K562 (cell line): ENCODE results near the gene CLEC3B. TPM values are rescaled to one million over a fixed set of nuclear protein-coding genes. Genes with fewer than 3 reads are reported as not detected.

Source experiments
- CREM ChIP-seq: IDR thresholded peaks from 2 replicates; pipeline ENCODE4 v1.6.1; 2014; ENCODE audit warnings: antibody characterized with exemption, low read depth
- GTF2B ChIP-seq: IDR thresholded peaks from 2 replicates; pipeline ENCODE4 v1.6.1; 2011; ENCODE audit not compliant: insufficient read length; ENCODE audit errors: extremely low read depth
- MNT ChIP-seq, 2 experiments: fragments of 450-650 bp; conservative IDR thresholded peaks; 2 replicates each; pipeline ENCODE4 v1.6.1; 2017; ENCODE audit warnings: mild to moderate bottlenecking in 2 of 2, moderate library complexity in 2 of 2
- SMARCA5 ChIP-seq: fragments of 450-650 bp; IDR thresholded peaks from 2 replicates; pipeline ENCODE4 v1.6.1; 2016
- ZFPM2 ChIP-seq: fragments of 250-450 bp; sonication (Bioruptor Pico); IDR thresholded peaks from 2 replicates; pipeline ENCODE4 v1.5.1; 2022; ENCODE audit warnings: mild to moderate bottlenecking
- ZNF140 ChIP-seq: fragments of 250-450 bp; sonication (Bioruptor Pico); IDR thresholded peaks from 2 replicates; pipeline ENCODE4 v1.8.0; 2021; ENCODE audit warnings: moderate library complexity, mild to moderate bottlenecking, inconsistent platforms
- polyA plus RNA-seq, 8 experiments: library from polyadenylated mRNA; depleted of rRNA in 4 of 8; stranded (reverse) in 5 of 8; unstranded in 3 of 8; fragments of >200 nt; fragmentation: Nextera tagmentation in 2 of 8; fragmentation: Illumina TruSeq in 1 of 8; extraction: Ambion mirVana in 2 of 8; extraction: Trizol in 1 of 8; gene quantifications; 2 replicates each; pipeline versions ENCODE4 v1.2.1 to v1.2.3, GENCODE V29; 2011 to 2014; ENCODE audit warnings: inconsistent platforms in 1 of 8, missing spikeins in 1 of 8
- total RNA-seq, 7 experiments: library from RNA; depleted of rRNA in 6 of 7; stranded (reverse); fragments of >200 nt in 6 of 7; fragmentation: Illumina TruSeq in 2 of 7; extraction: Trizol in 2 of 7; gene quantifications; 2 replicates each; pipeline versions ENCODE4 v1.2.1 to v1.2.3, GENCODE V29; 2011 to 2021; ENCODE audit warnings: low replicate concordance in 1 of 7
- TF ChIP-seq, protein P1 (sequence below): fragments of 250-450 bp; sonication (Bioruptor Pico); IDR thresholded peaks from 2 replicates; pipeline ENCODE4 v1.4.0; 2020; ENCODE audit warnings: mild to moderate bottlenecking, moderate library complexity
- TF ChIP-seq, protein P2 (sequence below): sonication (generic); formaldehyde crosslinking; IDR thresholded peaks from 2 replicates; pipeline ENCODE4 v1.4.0; 2020; ENCODE audit warnings: mild to moderate bottlenecking, missing genetic modification reagents
- TF ChIP-seq, protein P3 (sequence below): sonication (generic); formaldehyde crosslinking; IDR thresholded peaks from 2 replicates; pipeline ENCODE4 v1.8.0; 2023; ENCODE audit warnings: missing genetic modification reagents, mild to moderate bottlenecking, borderline replicate concordance

CLEC3B gene
- total and polyA plus RNA-seq, 9 of the 15 experiments (the other 6 are each of a cell fraction or from before 2014, with no cell fraction given), result not detected

DNA sequence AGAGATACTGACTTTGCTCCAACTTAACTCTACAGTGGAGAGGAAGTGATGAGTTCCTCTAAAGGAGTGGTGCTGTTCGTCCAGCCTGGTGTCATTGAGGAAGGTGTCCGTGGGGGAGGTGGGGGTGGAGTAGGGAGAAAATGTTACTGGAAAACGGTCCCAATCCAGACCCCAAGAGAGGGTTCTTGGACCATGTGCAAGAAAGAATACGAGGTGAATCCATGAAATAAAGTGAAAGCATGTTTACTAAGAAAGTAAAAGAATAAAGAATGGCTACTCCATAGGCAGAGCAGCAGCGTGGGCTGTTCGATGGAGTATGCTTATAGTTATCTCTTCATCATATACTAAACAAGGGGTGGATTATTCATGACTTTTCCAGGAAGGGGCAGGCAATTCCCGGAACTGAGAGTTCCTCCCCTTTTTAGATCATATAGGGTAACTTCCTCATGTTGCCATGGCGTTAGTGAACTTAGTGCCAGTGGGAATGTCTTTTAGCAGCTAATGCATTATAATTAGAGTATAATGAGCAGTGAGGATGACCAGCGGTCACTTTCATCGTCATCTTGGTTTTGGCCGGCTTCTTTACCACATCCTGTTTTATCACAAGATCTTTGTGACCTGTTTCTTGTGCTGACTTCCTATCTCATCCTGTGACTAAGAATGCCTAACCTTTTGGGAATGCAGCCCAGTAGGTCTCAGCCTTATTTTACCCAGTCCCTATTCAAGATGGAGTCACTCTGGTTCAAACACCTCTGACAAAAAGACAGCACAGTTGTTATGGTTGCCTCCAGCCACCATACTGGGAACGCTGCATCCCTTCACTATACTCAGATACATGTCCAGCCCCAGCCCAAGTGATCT lies 38.6 kb downstream of the CLEC3B start (continued):
- TF ChIP-seq GTF2B (no peak), MNT (conservative IDR thresholded peaks at IDR 0.05) (no peak), SMARCA5 (peak; percentile 96), ZFPM2 (CRISPR knock-in tag) (peak; percentile 100), ZNF140 (CRISPR knock-in tag) (peak; percentile 100), CREM (peak; percentile 71; the same call in 1 of the 2 replicates)
- TF ChIP-seq, protein P1, sequence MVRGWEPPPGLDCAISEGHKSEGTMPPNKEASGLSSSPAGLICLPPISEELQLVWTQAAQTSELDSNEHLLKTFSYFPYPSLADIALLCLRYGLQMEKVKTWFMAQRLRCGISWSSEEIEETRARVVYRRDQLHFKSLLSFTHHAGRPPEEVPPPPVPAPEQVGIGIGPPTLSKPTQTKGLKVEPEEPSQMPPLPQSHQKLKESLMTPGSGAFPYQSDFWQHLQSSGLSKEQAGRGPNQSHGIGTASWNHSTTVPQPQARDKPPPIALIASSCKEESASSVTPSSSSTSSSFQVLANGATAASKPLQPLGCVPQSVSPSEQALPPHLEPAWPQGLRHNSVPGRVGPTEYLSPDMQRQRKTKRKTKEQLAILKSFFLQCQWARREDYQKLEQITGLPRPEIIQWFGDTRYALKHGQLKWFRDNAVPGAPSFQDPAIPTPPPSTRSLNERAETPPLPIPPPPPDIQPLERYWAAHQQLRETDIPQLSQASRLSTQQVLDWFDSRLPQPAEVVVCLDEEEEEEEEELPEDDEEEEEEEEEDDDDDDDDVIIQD, result peak; percentile 100
- TF ChIP-seq, protein P2, sequence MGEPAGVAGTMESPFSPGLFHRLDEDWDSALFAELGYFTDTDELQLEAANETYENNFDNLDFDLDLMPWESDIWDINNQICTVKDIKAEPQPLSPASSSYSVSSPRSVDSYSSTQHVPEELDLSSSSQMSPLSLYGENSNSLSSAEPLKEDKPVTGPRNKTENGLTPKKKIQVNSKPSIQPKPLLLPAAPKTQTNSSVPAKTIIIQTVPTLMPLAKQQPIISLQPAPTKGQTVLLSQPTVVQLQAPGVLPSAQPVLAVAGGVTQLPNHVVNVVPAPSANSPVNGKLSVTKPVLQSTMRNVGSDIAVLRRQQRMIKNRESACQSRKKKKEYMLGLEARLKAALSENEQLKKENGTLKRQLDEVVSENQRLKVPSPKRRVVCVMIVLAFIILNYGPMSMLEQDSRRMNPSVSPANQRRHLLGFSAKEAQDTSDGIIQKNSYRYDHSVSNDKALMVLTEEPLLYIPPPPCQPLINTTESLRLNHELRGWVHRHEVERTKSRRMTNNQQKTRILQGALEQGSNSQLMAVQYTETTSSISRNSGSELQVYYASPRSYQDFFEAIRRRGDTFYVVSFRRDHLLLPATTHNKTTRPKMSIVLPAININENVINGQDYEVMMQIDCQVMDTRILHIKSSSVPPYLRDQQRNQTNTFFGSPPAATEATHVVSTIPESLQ (CRISPR knock-in tag), result no peak
- TF ChIP-seq, protein P3, sequence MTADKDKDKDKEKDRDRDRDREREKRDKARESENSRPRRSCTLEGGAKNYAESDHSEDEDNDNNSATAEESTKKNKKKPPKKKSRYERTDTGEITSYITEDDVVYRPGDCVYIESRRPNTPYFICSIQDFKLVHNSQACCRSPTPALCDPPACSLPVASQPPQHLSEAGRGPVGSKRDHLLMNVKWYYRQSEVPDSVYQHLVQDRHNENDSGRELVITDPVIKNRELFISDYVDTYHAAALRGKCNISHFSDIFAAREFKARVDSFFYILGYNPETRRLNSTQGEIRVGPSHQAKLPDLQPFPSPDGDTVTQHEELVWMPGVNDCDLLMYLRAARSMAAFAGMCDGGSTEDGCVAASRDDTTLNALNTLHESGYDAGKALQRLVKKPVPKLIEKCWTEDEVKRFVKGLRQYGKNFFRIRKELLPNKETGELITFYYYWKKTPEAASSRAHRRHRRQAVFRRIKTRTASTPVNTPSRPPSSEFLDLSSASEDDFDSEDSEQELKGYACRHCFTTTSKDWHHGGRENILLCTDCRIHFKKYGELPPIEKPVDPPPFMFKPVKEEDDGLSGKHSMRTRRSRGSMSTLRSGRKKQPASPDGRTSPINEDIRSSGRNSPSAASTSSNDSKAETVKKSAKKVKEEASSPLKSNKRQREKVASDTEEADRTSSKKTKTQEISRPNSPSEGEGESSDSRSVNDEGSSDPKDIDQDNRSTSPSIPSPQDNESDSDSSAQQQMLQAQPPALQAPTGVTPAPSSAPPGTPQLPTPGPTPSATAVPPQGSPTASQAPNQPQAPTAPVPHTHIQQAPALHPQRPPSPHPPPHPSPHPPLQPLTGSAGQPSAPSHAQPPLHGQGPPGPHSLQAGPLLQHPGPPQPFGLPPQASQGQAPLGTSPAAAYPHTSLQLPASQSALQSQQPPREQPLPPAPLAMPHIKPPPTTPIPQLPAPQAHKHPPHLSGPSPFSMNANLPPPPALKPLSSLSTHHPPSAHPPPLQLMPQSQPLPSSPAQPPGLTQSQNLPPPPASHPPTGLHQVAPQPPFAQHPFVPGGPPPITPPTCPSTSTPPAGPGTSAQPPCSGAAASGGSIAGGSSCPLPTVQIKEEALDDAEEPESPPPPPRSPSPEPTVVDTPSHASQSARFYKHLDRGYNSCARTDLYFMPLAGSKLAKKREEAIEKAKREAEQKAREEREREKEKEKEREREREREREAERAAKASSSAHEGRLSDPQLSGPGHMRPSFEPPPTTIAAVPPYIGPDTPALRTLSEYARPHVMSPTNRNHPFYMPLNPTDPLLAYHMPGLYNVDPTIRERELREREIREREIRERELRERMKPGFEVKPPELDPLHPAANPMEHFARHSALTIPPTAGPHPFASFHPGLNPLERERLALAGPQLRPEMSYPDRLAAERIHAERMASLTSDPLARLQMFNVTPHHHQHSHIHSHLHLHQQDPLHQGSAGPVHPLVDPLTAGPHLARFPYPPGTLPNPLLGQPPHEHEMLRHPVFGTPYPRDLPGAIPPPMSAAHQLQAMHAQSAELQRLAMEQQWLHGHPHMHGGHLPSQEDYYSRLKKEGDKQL (CRISPR knock-in tag), result no peak
